ENCODE measurements around the gene KIF18B. TPM values are rescaled to one million over a fixed set of nuclear protein-coding genes. Genes with fewer than 3 reads are reported as not detected.

KIF18B gene
- total and polyA plus RNA-seq, 12 donors: 0.20 to 1.6 (median 0.72) TPM; not detected in 1

- no peak overlapping the region for H3K27ac ChIP-seq
Measured at GRCh38 chr17:44979426-44979995, 31.9 kb upstream of the KIF18B start.

DNA sequence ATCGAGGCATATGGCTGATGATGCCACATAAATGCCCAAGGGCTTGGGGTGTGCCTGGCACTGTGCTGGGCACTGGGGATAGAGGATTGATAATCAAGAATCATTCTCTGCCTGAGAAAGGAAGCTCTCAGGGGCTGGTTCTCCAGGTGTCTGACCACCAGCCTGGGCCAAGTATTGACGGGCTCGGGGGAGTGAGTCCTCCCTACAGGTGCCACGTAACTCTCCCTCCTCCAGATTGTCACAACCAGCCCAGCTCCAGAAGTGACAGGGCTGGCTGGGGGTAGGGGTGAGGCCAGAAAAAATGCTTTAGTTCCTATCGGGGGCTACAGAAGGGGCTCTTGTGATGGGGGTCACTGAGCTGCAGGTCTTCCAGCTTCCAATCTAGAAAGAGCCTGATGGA lies 31.2 kb upstream of the KIF18B start:
- Histone ChIP-seq H3K27ac (no peak overlapping the region), H3K4me1 (replicated peaks in 1 of 2) (peaks cover 0 to 3% of the 10 kb centered on the region in 2 donors), H3K9me3 (replicated peaks in 1 of 3) (no peaks in the 10 kb centered on the region), H3K4me3 (no peak overlapping the region), H3K27me3 (no peaks in the 10 kb centered on the region), H3K36me3 (replicated peaks in 1 of 2) (no peaks in the 10 kb centered on the region)
- intact Hi-C loops (cut with DNase I): loop anchor here in 1 of 2 donors (5.0 kb wide), 1 partner anchor 47 kb away; no protein-coding TSS in a partner anchor
- TF ChIP-seq CTCF (IDR thresholded peaks at IDR 0.05): no peak
- TF ChIP-seq POLR2A (IDR thresholded peaks at IDR 0.05): no peak
- WGBS, 4 donors: 69 to 85% (median 74%) methylated on average over 3 to 5 of the region's 5 CpGs
- DNase-seq: no peak

More at GRCh38 chr17:44979426-44979995, 31.9 kb upstream of the KIF18B start:
- H3K4me3 ChIP-seq: no peak overlapping the region
- H3K4me1 ChIP-seq (replicated peaks in 1 of 2): peaks cover 0 to 3% of the 10 kb centered on the region in 2 donors
- H3K36me3 ChIP-seq (replicated peaks in 1 of 2): no peaks in the 10 kb centered on the region
- intact Hi-C loops (cut with DNase I): loop anchor here in 1 of 2 donors (5.0 kb wide), 1 partner anchor 47 kb away; no protein-coding TSS in a partner anchor
- no peaks in the 10 kb centered on the region for H3K27me3 ChIP-seq
- H3K9me3 ChIP-seq (replicated peaks in 1 of 3): no peaks in the 10 kb centered on the region
- DNase-seq: no peak
- WGBS, 4 donors: 61 to 76% (median 66%) methylated on average over 9 of the region's 9 CpGs
- TF ChIP-seq CTCF (IDR thresholded peaks at IDR 0.05) (no peak), POLR2A (IDR thresholded peaks at IDR 0.05) (no peak)

GRCh38 chr17:44977814-44978550 lies 30.4 kb upstream of the KIF18B start:
- TF ChIP-seq POLR2A (IDR thresholded peaks at IDR 0.05) (no peak), CTCF (IDR thresholded peaks at IDR 0.05) (no peak)
- no peak overlapping the region for H3K4me3 ChIP-seq
- no peaks in the 10 kb centered on the region for H3K27me3 ChIP-seq
- H3K27ac ChIP-seq: no peak overlapping the region
- intact Hi-C loops (cut with DNase I): loop anchor here in 1 of 2 donors (5.0 kb wide), 1 partner anchor 46 kb away; no protein-coding TSS in a partner anchor
- H3K9me3 ChIP-seq (replicated peaks in 1 of 3): no peaks in the 10 kb centered on the region
- H3K4me1 ChIP-seq (replicated peaks in 1 of 2): peaks cover 0 to 3% of the 10 kb centered on the region in 2 donors
- DNase-seq: no peak
- WGBS, 4 donors: 42 to 62% (median 56%) methylated on average over 6 to 7 of the region's 7 CpGs
- H3K36me3 ChIP-seq (replicated peaks in 1 of 2): no peaks in the 10 kb centered on the region

- no peak for TF ChIP-seq CTCF (IDR thresholded peaks at IDR 0.05)
- no peak for TF ChIP-seq POLR2A (IDR thresholded peaks at IDR 0.05)
- Histone ChIP-seq H3K4me3 (no peak overlapping the region), H3K4me1 (replicated peaks in 1 of 2) (peaks cover 0 to 3% of the 10 kb centered on the region in 2 donors), H3K27me3 (no peaks in the 10 kb centered on the region), H3K27ac (no peak overlapping the region), H3K9me3 (replicated peaks in 1 of 3) (no peaks in the 10 kb centered on the region), H3K36me3 (replicated peaks in 1 of 2) (no peaks in the 10 kb centered on the region)
- DNase-seq: no peak
- intact Hi-C loops (cut with DNase I): loop anchor here in 1 of 2 donors (5.0 kb wide), 1 partner anchor 45 kb away; no protein-coding TSS in a partner anchor
- WGBS, 4 donors: 51 to 76% (median 72%) methylated on average over 3 of the region's 3 CpGs
Measured at GRCh38 chr17:44977065-44977464, 29.5 kb upstream of the KIF18B start.
